Measurements from ENCODE around the gene CNNM4.

Gene CNNM4

GRCh38 chr2:96838345-96839292 is 77.9 kb downstream of the CNNM4 start:
- DNase-seq: no peak

- DNase-seq: peak; percentile 57
Measured at GRCh38 chr2:96839293-96839874, 78.7 kb downstream of the CNNM4 start.

- DNase-seq: no peak
Measured at GRCh38 chr2:96839875-96840850, 79.5 kb downstream of the CNNM4 start.

- DNase-seq: no peak
Measured at GRCh38 chr2:96841701-96842495, 81.2 kb downstream of the CNNM4 start.

- no peak for DNase-seq
Measured at GRCh38 chr2:96842600-96842999, 81.9 kb downstream of the CNNM4 start.

GRCh38 chr2:96843538-96844268 is 83.0 kb downstream of the CNNM4 start, which contains the start of gene ANKRD23:
TSS of gene ANKRD23 (minus strand) at chr2:96844021. CDS start at chr2:96843992, 29 bp downstream.
- no peak for DNase-seq

- no peak for DNase-seq
Measured at GRCh38 chr2:96844405-96844808, 83.7 kb downstream of the CNNM4 start.

- DNase-seq: no peak
Measured at GRCh38 chr2:96846825-96847224, 86.1 kb downstream of the CNNM4 start.

- DNase-seq: no peak
Measured at GRCh38 chr2:96847586-96847985, 86.9 kb downstream of the CNNM4 start.

- no peak for DNase-seq
Measured at GRCh38 chr2:96848264-96848663, 87.6 kb downstream of the CNNM4 start.

GRCh38 chr2:96852667-96853066 is 92.0 kb downstream of the CNNM4 start:
- DNase-seq: no peak

- DNase-seq: no peak
Measured at GRCh38 chr2:96853321-96853720, 92.6 kb downstream of the CNNM4 start.

GRCh38 chr2:96856776-96857666 is 96.3 kb downstream of the CNNM4 start:
- DNase-seq: peak; percentile 49

- DNase-seq: peak; percentile 99
Measured at GRCh38 chr2:96857667-96858372, 97.1 kb downstream of the CNNM4 start, which contains the start of gene ANKRD39. TSS of gene ANKRD39 (minus strand) at chr2:96858016. CDS start at chr2:96857987, 29 bp downstream.

GRCh38 chr2:96859099-96859649 is 98.5 kb downstream of the CNNM4 start:
- DNase-seq: peak; percentile 76

- no peak for DNase-seq
Measured at GRCh38 chr2:96859681-96860064, 99.0 kb downstream of the CNNM4 start.

- DNase-seq: no peak
Measured at GRCh38 chr2:96860065-96861029, 99.6 kb downstream of the CNNM4 start.

GRCh38 chr2:96861074-96861473 is 100.4 kb downstream of the CNNM4 start:
- no peak for DNase-seq
